GM12878 (cell line): ENCODE measurements around the gene MX1.

ENCODE experiments used
- BCLAF1 ChIP-seq: fragments of 450-650 bp; IDR thresholded peaks from 2 replicates; pipeline ENCODE4 v1.6.1; 2017; ENCODE audit warnings: antibody characterized with exemption, mild to moderate bottlenecking, moderate library complexity
- CEBPB ChIP-seq, 2 experiments: fragments of 150-350 bp in 1 of 2; IDR thresholded peaks; 2 replicates each; pipeline ENCODE4 v1.6.1; 2012 to 2014; ENCODE audit warnings: low read depth in 2 of 2, low read length in 2 of 2, borderline replicate concordance in 1 of 2, inconsistent platforms in 1 of 2
- CHD2 ChIP-seq: IDR thresholded peaks from 2 replicates; pipeline ENCODE4 v1.6.1; 2011; ENCODE audit warnings: low read depth, low read length, improper control_type of control experiment, borderline replicate concordance
- CTCF ChIP-seq, 3 experiments: IDR thresholded peaks in 2 of 3; conservative IDR thresholded peaks in 1 of 3; 2 replicates each; pipeline ENCODE4 v1.5.1; 2011; ENCODE audit warnings: low read depth in 3 of 3, low read length in 3 of 3, mild to moderate bottlenecking in 3 of 3, control low read depth in 2 of 3, moderate library complexity in 2 of 3, inconsistent platforms in 1 of 3, mixed read lengths in 1 of 3; ENCODE audit not compliant: control insufficient read depth in 2 of 3, insufficient read depth in 1 of 3; ENCODE audit errors: extremely low read depth in 1 of 3
- MXI1 ChIP-seq: fragments of 150-350 bp; IDR thresholded peaks from 2 replicates; pipeline ENCODE4 v1.6.1; 2011; ENCODE audit warnings: low read depth, mild to moderate bottlenecking, inconsistent platforms, low read length, improper control_type of control experiment
- NFYB ChIP-seq: IDR thresholded peaks from 2 replicates; pipeline ENCODE4 v1.6.1; 2011; ENCODE audit warnings: low read depth, mild to moderate bottlenecking, low read length, improper control_type of control experiment, moderate library complexity; ENCODE audit not compliant: insufficient read depth
- POLR2A ChIP-seq: IDR thresholded peaks from 2 replicates; pipeline ENCODE4 v1.6.1; 2011; ENCODE audit warnings: low read depth, mild to moderate bottlenecking, low read length
- POLR2AphosphoS5 ChIP-seq: IDR thresholded peaks from 2 replicates; pipeline ENCODE4 v1.6.1; 2011; ENCODE audit warnings: mild to moderate bottlenecking, low read length, inconsistent platforms
- YY1 ChIP-seq: IDR thresholded peaks from 2 replicates; pipeline ENCODE4 v1.6.1; 2011; ENCODE audit warnings: low read depth, mild to moderate bottlenecking, low read length

GRCh38 chr21:41443562-41443961 lies 17.5 kb downstream of the MX1 start:
- TF ChIP-seq POLR2A (peak; percentile 54; the same call in 1 of the 2 replicates), CTCF (IDR thresholded peaks at IDR 0.05 in 2 of 3, conservative IDR thresholded peaks at IDR 0.05 in 1 of 3; ENCODE audit: control insufficient read depth in 2 of 3, extremely low read depth in 1 of 3, insufficient read depth in 1 of 3, low read depth in 3 of 3, low read length in 3 of 3) (no peak), BCLAF1 (no peak), MXI1 (no peak), CEBPB (IDR thresholded peaks at IDR 0.05; ENCODE audit: borderline replicate concordance in 1 of 2, low read depth in 2 of 2, low read length in 2 of 2) (no peak), CHD2 (no peak), YY1 (no peak), NFYB (no peak), POLR2AphosphoS5 (peak; percentile 73)
